ENCODE data around the gene SVOP.

Gene SVOP

GRCh38 chr12:108938247-108938924 is 82.5 kb downstream of the SVOP start:
- no peak for DNase-seq (ENCODE audit: low read depth, low spot score)

GRCh38 chr12:108935159-108935763 is 85.6 kb downstream of the SVOP start:
- no peak for DNase-seq (ENCODE audit: low read depth, low spot score)

- no peak for DNase-seq (ENCODE audit: low read depth, low spot score)
Measured at GRCh38 chr12:108933949-108934348, 86.9 kb downstream of the SVOP start.

GRCh38 chr12:108930756-108931155 is 90.1 kb downstream of the SVOP start:
- DNase-seq (ENCODE audit: low read depth, low spot score) = no peak

GRCh38 chr12:108930155-108930554 is 90.7 kb downstream of the SVOP start:
- no peak for DNase-seq (ENCODE audit: low read depth, low spot score)

GRCh38 chr12:108928695-108929094 is 92.2 kb downstream of the SVOP start:
- DNase-seq (ENCODE audit: low read depth, low spot score) = no peak

GRCh38 chr12:108922918-108923317 is 98.0 kb downstream of the SVOP start:
- no peak for DNase-seq (ENCODE audit: low read depth, low spot score)

GRCh38 chr12:108921946-108922345 is 98.9 kb downstream of the SVOP start:
- no peak for DNase-seq (ENCODE audit: low read depth, low spot score)

GRCh38 chr12:108918960-108919642 is 101.8 kb downstream of the SVOP start:
- DNase-seq (ENCODE audit: low read depth, low spot score) = no peak

GRCh38 chr12:108918206-108918605 is 102.7 kb downstream of the SVOP start:
- DNase-seq (ENCODE audit: low read depth, low spot score) = no peak

GRCh38 chr12:108916336-108916735 is 104.5 kb downstream of the SVOP start:
- DNase-seq (ENCODE audit: low read depth, low spot score) = no peak

- no peak for DNase-seq (ENCODE audit: low read depth, low spot score)
Measured at GRCh38 chr12:108915632-108916133, 105.2 kb downstream of the SVOP start.

- no peak for DNase-seq (ENCODE audit: low read depth, low spot score)
Measured at GRCh38 chr12:108914121-108914531, 106.7 kb downstream of the SVOP start.

GRCh38 chr12:108912361-108912760 is 108.5 kb downstream of the SVOP start:
- no peak for DNase-seq (ENCODE audit: low read depth, low spot score)

- DNase-seq (ENCODE audit: low read depth, low spot score) = no peak
Measured at GRCh38 chr12:108911915-108912314, 109.0 kb downstream of the SVOP start.

- no peak for DNase-seq (ENCODE audit: low read depth, low spot score)
Measured at GRCh38 chr12:108910336-108910735, 110.5 kb downstream of the SVOP start.

GRCh38 chr12:108907839-108908351 is 113.0 kb downstream of the SVOP start:
- DNase-seq (ENCODE audit: low read depth, low spot score) = no peak

GRCh38 chr12:108906971-108907370 is 113.9 kb downstream of the SVOP start:
- DNase-seq (ENCODE audit: low read depth, low spot score) = no peak

GRCh38 chr12:108905725-108906124 is 115.1 kb downstream of the SVOP start:
- no peak for DNase-seq (ENCODE audit: low read depth, low spot score)

- no peak for DNase-seq (ENCODE audit: low read depth, low spot score)
Measured at GRCh38 chr12:108899145-108899544, 121.7 kb downstream of the SVOP start.

GRCh38 chr12:108896817-108897216 is 124.1 kb downstream of the SVOP start:
- no peak for DNase-seq (ENCODE audit: low read depth, low spot score)

- no peak for DNase-seq (ENCODE audit: low read depth, low spot score)
Measured at GRCh38 chr12:108896336-108896735, 124.5 kb downstream of the SVOP start.

Data from iPS DF 19.7 (cell line).